SK-N-SH (cell line): Measurements from ENCODE around the gene PLIN3. TPM values are rescaled to one million over a fixed set of nuclear protein-coding genes. Genes with fewer than 3 reads are reported as not detected.
A peak's percentile ranks its signal among the peaks of the same experiment; 100 is the strongest.

Experiments used
- CTCF ChIA-PET: fragments of 300-600, 350-600 bp; formaldehyde crosslinking; extraction: SDS; loops from one replicate; lab custom pipeline; 2021; lab: Yijun Ruan, JAX
- POLR2A ChIA-PET: fragments of 350-600 bp; sonication (Branson Sonifier 250); formaldehyde crosslinking; extraction: SDS; loops from one replicate; lab custom pipeline; 2020; ENCODE audit warnings: antibody characterized with exemption, inconsistent platforms; lab: Yijun Ruan, JAX
- DNase-seq: peaks from one replicate; pipeline ENCODE4 v3.0.0; 2012
- H2AFZ ChIP-seq: fragments of 200-600 bp; sonication (generic); 2 replicates; pipeline ENCODE4 v1.8.1; 2016; ENCODE audit warnings: antibody characterized with exemption, mild to moderate bottlenecking, low read depth
- H3F3A ChIP-seq: fragments of 200-600 bp; sonication (generic); replicated peaks from 2 replicates; pipeline ENCODE3; 2016; ENCODE audit warnings: antibody characterized with exemption, mild to moderate bottlenecking; ENCODE audit not compliant: insufficient read depth
- H3K27ac ChIP-seq, 2 experiments: fragments of 200-500 bp in 1 of 2; fragments of 200-600 bp in 1 of 2; sonication (Bioruptor generic) in 1 of 2; sonication (generic), shearing (Covaris generic) in 1 of 2; 2 replicates each; pipeline versions ENCODE4 v1.5.1 to v1.6.1; 2014 to 2016; ENCODE audit warnings: low read depth in 2 of 2, inconsistent platforms in 1 of 2, low read length in 1 of 2, mild to moderate bottlenecking in 1 of 2, mixed read lengths in 1 of 2
- H3K27me3 ChIP-seq: fragments of 200-600 bp; sonication (generic), shearing (Covaris generic); 2 replicates; pipeline ENCODE4 v1.6.1; 2016; ENCODE audit warnings: mixed run types; ENCODE audit not compliant: insufficient read depth
- H3K36me3 ChIP-seq, 2 experiments: fragments of 200-500 bp in 1 of 2; fragments of 200-600 bp in 1 of 2; sonication (Bioruptor generic) in 1 of 2; sonication (generic) in 1 of 2; replicated peaks in 1 of 2; 2 replicates each; pipeline versions ENCODE3 to v1.5.1; 2014 to 2016; ENCODE audit warnings: low read length in 1 of 2, mild to moderate bottlenecking in 1 of 2; ENCODE audit not compliant: insufficient read depth in 2 of 2, control insufficient read depth in 1 of 2
- H3K4me1 ChIP-seq, 2 experiments: fragments of 200-500 bp in 1 of 2; fragments of 200-600 bp in 1 of 2; sonication (Bioruptor generic) in 1 of 2; sonication (generic), shearing (Covaris generic) in 1 of 2; 2 replicates each; pipeline versions ENCODE4 v1.5.1 to v1.6.1; 2014 to 2016; ENCODE audit warnings: low read depth in 1 of 2, low read length in 1 of 2, mixed run types in 1 of 2; ENCODE audit not compliant: insufficient read depth in 2 of 2, control insufficient read depth in 1 of 2
- H3K4me2 ChIP-seq: fragments of 200-600 bp; sonication (generic), shearing (Covaris generic); 2 replicates; pipeline ENCODE4 v1.6.1; 2017; ENCODE audit warnings: mixed run types
- H3K4me3 ChIP-seq, 2 experiments: fragments of 200-500 bp in 1 of 2; fragments of 200-600 bp in 1 of 2; sonication (Bioruptor generic) in 1 of 2; sonication (generic), shearing (Covaris generic) in 1 of 2; 2 replicates each; pipeline versions ENCODE4 v1.5.1 to v1.8.1; 2014 to 2016; ENCODE audit warnings: low read depth in 2 of 2, inconsistent platforms in 1 of 2, low read length in 1 of 2, mild to moderate bottlenecking in 1 of 2, mixed read lengths in 1 of 2, moderate library complexity in 1 of 2
- H3K79me2 ChIP-seq: fragments of 200-600 bp; sonication (generic); 2 replicates; pipeline ENCODE4 v1.8.1; 2017; ENCODE audit warnings: mild to moderate bottlenecking; ENCODE audit not compliant: insufficient read depth
- H3K9ac ChIP-seq: fragments of 200-600 bp; sonication (generic); 2 replicates; pipeline ENCODE4 v1.6.1; 2017; ENCODE audit warnings: mixed run types
- H3K9me2 ChIP-seq: fragments of 200-600 bp; sonication (generic); 2 replicates; pipeline ENCODE4 v1.6.1; 2017; ENCODE audit warnings: mixed run types
- H3K9me3 ChIP-seq: fragments of 200-600 bp; sonication (generic); 2 replicates; pipeline ENCODE4 v1.6.1; 2017; ENCODE audit warnings: mixed run types, mild to moderate bottlenecking, moderate library complexity
- H4K20me1 ChIP-seq: fragments of 200-600 bp; sonication (generic); 2 replicates; pipeline ENCODE4 v1.6.1; 2017; ENCODE audit warnings: mild to moderate bottlenecking, mixed run types; ENCODE audit not compliant: insufficient read depth
- EZH2phosphoT487 ChIP-seq: fragments of 200-600 bp; sonication (generic); IDR thresholded peaks from 2 replicates; pipeline ENCODE4 v1.6.1; 2017; ENCODE audit warnings: low read depth, mixed run types, mild to moderate bottlenecking, antibody characterized with exemption, moderate library complexity, borderline replicate concordance
- FOSL2 ChIP-seq: IDR thresholded peaks from 2 replicates; pipeline ENCODE4 v1.4.0; 2012; ENCODE audit warnings: low read depth, mild to moderate bottlenecking, moderate library complexity, borderline replicate concordance
- FOXM1 ChIP-seq: IDR thresholded peaks from 2 replicates; pipeline ENCODE4 v1.4.0; 2012; ENCODE audit warnings: low read depth, mild to moderate bottlenecking
- NFIC ChIP-seq: IDR thresholded peaks from 2 replicates; pipeline ENCODE4 v1.4.0; 2012; ENCODE audit warnings: borderline replicate concordance
- RAD21 ChIP-seq: IDR thresholded peaks from 2 replicates; pipeline ENCODE4 v1.6.1; 2012; ENCODE audit warnings: mild to moderate bottlenecking, low read length
- REST ChIP-seq: IDR thresholded peaks from 2 replicates; pipeline ENCODE4 v1.6.1; 2012; ENCODE audit warnings: mild to moderate bottlenecking, low read depth, low read length, moderate library complexity
- SMC3 ChIP-seq: IDR thresholded peaks from 2 replicates; pipeline ENCODE4 v1.6.1; 2012; ENCODE audit warnings: low read depth, low read length, improper control_type of control experiment
- TCF12 ChIP-seq: IDR thresholded peaks from 2 replicates; pipeline ENCODE4 v1.4.0; 2012
- WGBS: methylation state at CpG from one replicate; pipeline ENCODE4 v1.1.6; 2017; ENCODE audit warnings: low lambda C conversion rate; 5-methylcytosine and 5-hydroxymethylcytosine counted together
- polyA plus RNA-seq, 3 experiments: library from polyadenylated mRNA; depleted of rRNA; stranded (reverse); fragments of >200 nt; gene quantifications; 2 replicates each; pipeline ENCODE4 v1.2.3, GENCODE V29; 2012
- TF ChIP-seq, protein P1 (sequence below): fragments of 200-600 bp; sonication (generic); IDR thresholded peaks from 2 replicates; pipeline ENCODE4 v1.6.1; 2017; ENCODE audit warnings: antibody characterized with exemption, mild to moderate bottlenecking, moderate library complexity

The PLIN3 gene
- polyA plus RNA-seq, 1 of the 3 experiments (the other 2 are of a cell fraction) = 129 TPM

DNA sequence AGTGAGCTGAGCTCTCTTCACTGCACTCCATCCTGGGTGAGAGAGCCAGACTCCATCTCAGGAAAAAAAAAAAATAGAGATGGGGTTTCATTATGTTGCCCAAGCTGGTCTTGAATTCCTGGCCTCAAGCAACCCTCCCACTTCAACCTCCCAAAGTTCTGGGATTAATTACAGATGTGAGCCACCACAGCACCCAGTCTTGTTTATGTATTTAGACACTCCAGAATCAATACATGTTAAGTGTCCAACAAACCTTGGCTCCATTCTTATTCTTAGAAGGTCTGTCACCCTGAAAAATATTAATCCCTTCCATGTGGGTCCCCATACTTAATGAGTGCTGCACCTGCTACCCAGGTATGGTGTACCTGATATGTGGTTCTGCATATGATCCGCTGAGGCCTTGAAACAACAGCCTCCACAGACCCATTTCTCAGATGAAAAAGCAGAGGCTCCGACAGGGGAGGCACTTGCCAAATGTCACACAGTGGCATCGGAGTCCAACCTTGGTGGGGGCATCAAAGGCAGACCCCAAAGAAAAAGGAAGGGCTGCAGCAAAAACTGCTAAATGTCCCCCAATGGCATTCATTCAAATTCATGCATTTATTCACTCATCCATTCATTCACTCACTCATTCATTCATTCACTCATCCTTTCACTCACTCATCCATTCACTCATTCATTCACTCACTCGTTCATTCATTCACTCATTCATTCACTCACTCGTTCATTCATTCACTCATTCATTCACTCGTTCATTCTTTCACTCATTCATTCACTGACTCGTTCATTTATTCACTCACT lies 52.6 kb downstream of the PLIN3 start:
- Histone ChIP-seq H3K36me3 (peaks cover 4 to 17% of the 10 kb centered on the region in 2 experiments), H3K4me1 (peaks cover 3 to 7% of the 10 kb centered on the region in 2 experiments; a peak in 2 of 4 replicates), H4K20me1 (no peaks in the 10 kb centered on the region), H3K9me3 (no peaks in the 10 kb centered on the region), H3K9me2 (no peaks in the 10 kb centered on the region), H3K27ac (peak overlapping the region in 1 of 2 experiments; percentile 99; a peak in 2 of 4 replicates), H3K4me2 (peak overlapping the region; percentile 52; the same call in 1 of the 2 replicates), H3F3A (peaks cover 38% of the 10 kb centered on the region), H3K27me3 (no peaks in the 10 kb centered on the region), H3K4me3 (no peak overlapping the region; a peak in 1 of 4 replicates), H2AFZ (no peak overlapping the region), H3K79me2 (peaks cover 13% of the 10 kb centered on the region), H3K9ac (no peak overlapping the region)
- 43% methylated on average over 6 of the region's 7 CpGs for WGBS
- TF ChIP-seq FOXM1 (no peak), TCF12 (peak; percentile 47; the same call in 1 of the 2 replicates)
- DNase-seq = no peak
- ChIA-PET CTCF (interaction anchor here (0.6 to 13.0 kb wide), 7 partner anchors 10 to 619 kb away, joined by 3 to 409 read pairs (median 4); partner anchors contain the start of gene FEM1A), POLR2A (no interaction called here)

DNA sequence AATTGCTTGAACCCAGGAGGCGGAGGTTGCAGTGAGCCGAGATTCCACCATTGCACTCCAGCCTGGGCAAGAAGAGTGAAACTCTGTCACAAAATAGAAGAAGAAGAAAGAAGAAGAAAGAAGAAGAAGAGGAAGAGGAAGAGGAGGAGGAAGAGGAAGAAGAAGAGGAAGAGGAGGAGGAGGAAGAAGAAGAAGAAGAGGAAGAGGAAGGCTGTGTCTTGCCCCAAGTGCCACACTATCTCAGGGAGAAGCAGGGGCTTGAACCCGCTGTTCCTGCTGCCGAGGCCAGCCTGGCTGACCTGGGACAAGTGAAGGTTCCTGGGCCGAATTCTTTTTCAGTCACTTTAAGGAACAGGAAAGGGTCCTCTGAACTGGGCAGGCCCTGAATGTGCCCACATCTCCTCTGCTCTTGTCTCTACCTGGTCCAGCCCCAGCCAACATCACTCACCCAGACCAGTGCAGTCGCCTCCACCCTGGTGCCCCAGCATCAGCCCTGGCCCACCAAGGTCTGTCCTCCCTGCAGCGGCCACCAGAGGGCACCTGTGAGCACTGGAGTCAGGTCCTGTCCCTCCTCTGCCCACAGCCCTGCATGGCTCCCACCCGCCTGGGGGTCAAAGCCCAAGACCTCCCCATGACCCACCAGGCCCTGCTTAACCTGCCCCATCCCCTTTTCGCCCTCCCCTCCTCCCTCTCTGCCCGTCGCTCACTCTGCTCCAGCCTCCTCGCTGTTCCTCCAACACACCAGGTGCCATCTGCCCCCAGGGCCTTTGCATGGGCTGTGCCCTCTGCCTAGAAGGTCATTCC lies 55.9 kb downstream of the PLIN3 start:
- H2AFZ ChIP-seq = no peak overlapping the region
- H3K9me3 ChIP-seq = no peaks in the 10 kb centered on the region
- no peaks in the 10 kb centered on the region for H3K27me3 ChIP-seq
- H3K4me2 ChIP-seq = no peak overlapping the region
- peaks cover 43% of the 10 kb centered on the region for H3F3A ChIP-seq
- no peak overlapping the region; a peak in 1 of 4 replicates for H3K4me3 ChIP-seq
- ChIA-PET CTCF (interaction anchor here (0.5 to 13.0 kb wide), 15 partner anchors 12 to 523 kb away, joined by 3 to 409 read pairs (median 4); partner anchors contain the start of gene FEM1A), POLR2A (no interaction called here)
- H3K4me1 ChIP-seq = peaks cover 3 to 7% of the 10 kb centered on the region in 2 experiments; a peak in 2 of 4 replicates
- peak overlapping the region in 1 of 2 experiments; percentile 99; a peak in 2 of 4 replicates for H3K27ac ChIP-seq
- no peaks in the 10 kb centered on the region for H3K9me2 ChIP-seq
- H3K9ac ChIP-seq = no peak overlapping the region
- no peaks in the 10 kb centered on the region for H4K20me1 ChIP-seq
- TF ChIP-seq TCF12 = no peak
- no peak for TF ChIP-seq FOSL2
- TF ChIP-seq FOXM1 = no peak
- 0 out of 2 replicates have a peak, but pooled peaks have one; percentile 9 for TF ChIP-seq REST
- TF ChIP-seq NFIC = no peak
- TF ChIP-seq SMC3 = peak; percentile 66
- TF ChIP-seq RAD21 = peak; percentile 53
- TF ChIP-seq, protein P1, sequence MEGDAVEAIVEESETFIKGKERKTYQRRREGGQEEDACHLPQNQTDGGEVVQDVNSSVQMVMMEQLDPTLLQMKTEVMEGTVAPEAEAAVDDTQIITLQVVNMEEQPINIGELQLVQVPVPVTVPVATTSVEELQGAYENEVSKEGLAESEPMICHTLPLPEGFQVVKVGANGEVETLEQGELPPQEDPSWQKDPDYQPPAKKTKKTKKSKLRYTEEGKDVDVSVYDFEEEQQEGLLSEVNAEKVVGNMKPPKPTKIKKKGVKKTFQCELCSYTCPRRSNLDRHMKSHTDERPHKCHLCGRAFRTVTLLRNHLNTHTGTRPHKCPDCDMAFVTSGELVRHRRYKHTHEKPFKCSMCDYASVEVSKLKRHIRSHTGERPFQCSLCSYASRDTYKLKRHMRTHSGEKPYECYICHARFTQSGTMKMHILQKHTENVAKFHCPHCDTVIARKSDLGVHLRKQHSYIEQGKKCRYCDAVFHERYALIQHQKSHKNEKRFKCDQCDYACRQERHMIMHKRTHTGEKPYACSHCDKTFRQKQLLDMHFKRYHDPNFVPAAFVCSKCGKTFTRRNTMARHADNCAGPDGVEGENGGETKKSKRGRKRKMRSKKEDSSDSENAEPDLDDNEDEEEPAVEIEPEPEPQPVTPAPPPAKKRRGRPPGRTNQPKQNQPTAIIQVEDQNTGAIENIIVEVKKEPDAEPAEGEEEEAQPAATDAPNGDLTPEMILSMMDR = peak; percentile 80
- TF ChIP-seq EZH2phosphoT487 = no peak
- 73% methylated on average over 12 of the region's 12 CpGs for WGBS
- peaks cover 2 to 4% of the 10 kb centered on the region in 2 experiments for H3K36me3 ChIP-seq
- peak; percentile 82 for DNase-seq
- H3K79me2 ChIP-seq = no peaks in the 10 kb centered on the region
